Measurements from ENCODE around the gene FAAP20. TPM values are rescaled to one million over a fixed set of nuclear protein-coding genes. Genes with fewer than 3 reads are reported as not detected.

Gene FAAP20
- total and polyA plus RNA-seq, 9 of the 15 experiments (the other 6 are each of a cell fraction or from before 2014, with no cell fraction given), result 0.58 to 143 (median 9.9) TPM

- TF ChIP-seq ZBTB40 (IDR thresholded peaks at IDR 0.05), result no peak
- TF ChIP-seq ZBTB40 (CRISPR knock-in tag; IDR thresholded peaks at IDR 0.05), result no peak
- no peak for TF ChIP-seq GTF2E2 (tag; IDR thresholded peaks at IDR 0.05)
- TF ChIP-seq SRF (CRISPR knock-in tag; IDR thresholded peaks at IDR 0.05), result peak in 1 of 2 experiments; percentile 11; a peak in 1 of 4 replicates
- TF ChIP-seq ATF1 (CRISPR knock-in tag; IDR thresholded peaks at IDR 0.05), result peak; percentile 40
- peak; percentile 91 for TF ChIP-seq ATF1 (tag; IDR thresholded peaks at IDR 0.05)
- no peak for TF ChIP-seq SMAD2 (IDR thresholded peaks at IDR 0.05; ENCODE audit: low read depth, low read length)
- TF ChIP-seq BACH1 (tag; IDR thresholded peaks at IDR 0.05), result no peak
- TF ChIP-seq TFE3 (CRISPR knock-in tag; IDR thresholded peaks at IDR 0.05), result no peak
- peak; percentile 43 for TF ChIP-seq TBP (optimal IDR thresholded peaks at IDR 0.05; ENCODE audit: low read depth, low read length)
- no peak for TF ChIP-seq ZNF124 (CRISPR knock-in tag; IDR thresholded peaks at IDR 0.05)
- TF ChIP-seq NCOR1 (IDR thresholded peaks at IDR 0.05), result 0 out of 2 replicates have a peak, but pooled peaks have one; percentile 17
- no peak for TF ChIP-seq MLX (CRISPR knock-in tag; conservative IDR thresholded peaks at IDR 0.05)
- TF ChIP-seq SMARCB1 (IDR thresholded peaks at IDR 0.05; ENCODE audit: insufficient read length, low read depth), result no peak
These were observed 4.8 kb downstream of the FAAP20 start (continued) for GRCh38 chr1:2189459-2190425.
